M059J (cell line): ENCODE measurements around the gene ATP5MC3. TPM values are rescaled to one million over a fixed set of nuclear protein-coding genes. Genes with fewer than 3 reads are reported as not detected.

Experiments used
- total RNA-seq: library from RNA; depleted of rRNA; stranded (reverse); fragments of >200 nt; shearing (Covaris generic); gene quantifications from 2 replicates; pipeline ENCODE4 v1.2.3, GENCODE V29; 2014; rRNA removed

The ATP5MC3 gene
- total RNA-seq, 1 experiment from 2014 or later, result 224 TPM

Other genes with a start within 250 kb of the ATP5MC3 start
- 11.0 and 12.7 TPM in 2 replicates for gene CHN1, start 176.3 kb downstream of the ATP5MC3 start, total RNA-seq
- gene ATF2, start 13.5 kb downstream of the ATP5MC3 start, total RNA-seq, result 33.7 and 39.3 TPM in 2 replicates